Activated naive CD8-positive, alpha-beta T cell treated with anti-CD3 and anti-CD28 coated beads for 36 hours (primary cell): Measurements from ENCODE around the gene CDH23. TPM values are rescaled to one million over a fixed set of nuclear protein-coding genes. Genes with fewer than 3 reads are reported as not detected.

Experiments used
- DNase-seq: peaks from one replicate; pipeline ENCODE4 v3.0.0; 2021
- H3K27ac Mint-ChIP-seq: one replicate; pipeline ENCODE4 v1.8.0; 2022; ENCODE audit warnings: mild to moderate bottlenecking, moderate library complexity, mixed read lengths
- H3K27me3 Mint-ChIP-seq: one replicate; pipeline ENCODE4 v1.8.0; 2022; ENCODE audit warnings: mild to moderate bottlenecking, mixed read lengths
- H3K36me3 Mint-ChIP-seq: one replicate; pipeline ENCODE4 v1.8.0; 2021; ENCODE audit warnings: mild to moderate bottlenecking, mixed read lengths
- H3K4me1 Mint-ChIP-seq: one replicate; pipeline ENCODE4 v1.8.0; 2021; ENCODE audit warnings: mixed read lengths
- H3K4me3 Mint-ChIP-seq: one replicate; pipeline ENCODE4 v1.8.0; 2022; ENCODE audit warnings: mild to moderate bottlenecking, moderate library complexity, mixed read lengths
- H3K9me3 Mint-ChIP-seq: one replicate; pipeline ENCODE4 v1.8.0; 2022; ENCODE audit warnings: mixed read lengths
- total RNA-seq, 2 experiments: library from RNA; stranded (reverse); gene quantifications; one replicate each; pipeline ENCODE4 v1.2.3, GENCODE V29; 2021

CDH23 gene
- total RNA-seq, 2 experiments from 2014 or later, result 1.4 TPM

GRCh38 chr10:71665456-71665855 lies 268.7 kb downstream of the CDH23 start:
- no peak for DNase-seq
- Mint-ChIP-seq H3K9me3 (no peaks in the 10 kb centered on the region), H3K27ac (no peak overlapping the region), H3K4me1 (peaks cover 12% of the 10 kb centered on the region), H3K36me3 (no peaks in the 10 kb centered on the region), H3K4me3 (no peak overlapping the region), H3K27me3 (no peaks in the 10 kb centered on the region)

DNA sequence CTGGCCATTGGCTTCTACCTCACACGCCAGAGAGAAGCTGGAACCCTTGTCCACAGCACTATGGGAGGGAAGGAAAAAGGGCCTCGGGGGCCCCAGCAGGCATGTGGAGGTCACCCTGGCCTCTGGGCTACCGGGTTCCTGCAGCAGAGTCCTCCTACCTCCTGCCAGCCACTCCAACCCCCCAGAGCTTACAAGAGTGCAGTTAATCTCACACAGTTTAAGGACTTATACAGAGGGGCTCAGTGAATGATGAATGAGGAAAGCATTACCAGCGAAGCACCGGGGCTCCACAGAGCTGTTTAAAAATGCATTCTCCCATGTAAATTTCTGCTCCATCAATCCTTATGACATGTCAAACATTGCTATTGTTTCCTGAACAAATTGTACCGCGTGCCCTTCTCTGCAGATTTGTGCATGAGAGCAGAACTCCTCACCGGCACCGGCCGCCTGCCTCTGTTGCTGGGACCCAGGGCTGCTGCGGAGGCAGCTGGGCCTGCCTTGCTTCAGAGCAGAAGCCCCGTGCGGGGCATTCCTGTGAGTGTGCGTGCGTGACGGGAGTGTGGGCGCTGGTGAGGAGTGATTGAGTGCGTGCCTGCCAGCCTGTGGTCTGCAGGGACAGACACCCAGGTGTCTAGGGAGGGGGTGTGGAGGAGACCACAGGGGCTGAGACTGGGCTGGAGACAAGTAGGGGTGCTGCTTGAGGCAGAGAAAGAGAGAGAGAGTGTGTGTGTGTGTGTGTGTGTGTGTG lies 270.1 kb downstream of the CDH23 start:
- H3K36me3 Mint-ChIP-seq, result no peaks in the 10 kb centered on the region
- H3K27ac Mint-ChIP-seq, result no peak overlapping the region
- peaks cover 12% of the 10 kb centered on the region for H3K4me1 Mint-ChIP-seq
- H3K27me3 Mint-ChIP-seq, result no peaks in the 10 kb centered on the region
- H3K4me3 Mint-ChIP-seq, result no peak overlapping the region
- H3K9me3 Mint-ChIP-seq, result no peaks in the 10 kb centered on the region
- no peak for DNase-seq

GRCh38 chr10:71667387-71667752 lies 270.6 kb downstream of the CDH23 start:
- Mint-ChIP-seq H3K27me3 (no peaks in the 10 kb centered on the region), H3K4me1 (peaks cover 12% of the 10 kb centered on the region), H3K4me3 (no peak overlapping the region), H3K36me3 (no peaks in the 10 kb centered on the region), H3K9me3 (no peaks in the 10 kb centered on the region), H3K27ac (peak overlapping the region; percentile 4)
- no peak for DNase-seq

DNA sequence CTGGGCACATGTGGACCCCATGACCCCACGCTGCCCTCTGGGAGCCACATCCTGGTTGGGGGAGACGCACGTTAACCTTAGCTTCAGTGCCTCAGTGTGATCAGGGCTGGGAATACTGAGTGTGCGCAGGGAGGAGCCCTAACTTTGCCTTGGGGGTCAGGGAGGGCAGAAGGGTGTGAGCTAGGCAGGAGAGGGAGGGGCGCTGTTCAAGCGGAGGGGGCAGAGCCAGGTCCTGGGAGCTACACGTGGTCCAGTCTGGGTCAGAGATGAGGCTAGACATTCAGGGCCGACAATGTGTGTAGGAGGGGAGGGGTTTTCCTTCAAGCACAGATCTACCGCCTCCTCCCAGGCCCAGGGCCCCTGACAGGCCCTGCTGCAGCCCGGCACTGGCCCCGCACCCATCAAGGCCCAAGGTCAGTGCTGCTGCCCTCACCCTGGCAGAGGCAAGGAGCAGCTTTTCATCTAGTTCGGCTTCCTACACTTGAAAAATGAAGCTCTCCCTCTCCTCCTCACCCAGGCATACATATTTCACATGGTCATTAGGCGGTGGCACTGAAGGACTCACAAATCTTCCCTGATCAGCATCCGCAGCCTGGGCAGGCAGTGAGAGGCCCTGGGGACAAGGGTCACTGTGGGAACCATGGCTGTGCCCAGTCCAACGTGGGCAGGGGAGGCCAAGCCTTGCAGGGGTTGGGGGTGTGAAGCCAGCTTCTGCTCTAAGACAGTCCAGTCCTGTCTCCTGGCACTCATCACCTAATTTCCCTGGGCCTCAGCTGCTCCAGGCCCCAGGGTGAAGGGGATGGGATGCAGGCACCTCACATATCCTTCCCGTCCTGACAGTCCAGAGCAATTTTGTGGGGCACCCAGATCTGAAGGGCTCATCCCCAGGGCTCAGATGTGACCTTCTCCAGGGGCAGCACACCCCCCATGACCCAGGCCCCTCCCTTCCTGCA lies 275.6 kb downstream of the CDH23 start:
- Mint-ChIP-seq H3K9me3 (no peaks in the 10 kb centered on the region), H3K27ac (no peak overlapping the region), H3K36me3 (no peaks in the 10 kb centered on the region), H3K27me3 (no peaks in the 10 kb centered on the region), H3K4me3 (no peak overlapping the region), H3K4me1 (peaks cover 5% of the 10 kb centered on the region)
- DNase-seq, result no peak

DNA sequence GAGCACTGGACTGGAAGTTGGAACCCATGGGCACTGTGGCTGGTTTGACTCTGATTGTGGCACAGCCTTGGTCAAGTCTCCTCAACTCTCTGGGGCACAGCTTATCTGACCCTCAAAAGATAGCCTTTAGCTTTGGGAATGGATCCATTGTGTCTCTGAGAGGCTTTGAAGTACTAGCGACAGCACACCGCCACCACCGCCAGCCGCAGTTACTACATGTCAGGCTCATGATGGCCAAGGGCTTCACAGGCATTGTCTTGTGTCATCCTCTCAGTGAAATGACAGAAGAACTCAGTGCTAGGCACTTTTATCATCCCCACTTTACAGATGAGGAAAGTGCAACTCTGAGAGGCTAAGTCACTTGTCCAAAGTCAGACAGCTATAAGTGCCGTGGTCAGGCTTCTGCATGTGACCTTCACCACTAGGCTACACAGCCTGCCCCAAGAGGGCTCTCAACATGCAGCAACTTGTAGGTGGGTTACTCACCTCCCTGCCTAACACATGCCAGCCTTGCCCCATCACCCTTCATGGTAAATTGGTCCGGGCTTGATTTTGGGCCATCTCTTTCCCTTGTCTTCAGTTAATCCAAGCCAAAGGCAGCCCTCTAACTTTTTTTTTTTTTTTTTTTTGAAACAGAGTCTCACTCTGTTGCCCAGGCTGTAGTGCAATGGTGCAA lies 278.7 kb downstream of the CDH23 start:
- Mint-ChIP-seq H3K27me3 (no peaks in the 10 kb centered on the region), H3K36me3 (no peaks in the 10 kb centered on the region), H3K4me1 (no peaks in the 10 kb centered on the region), H3K27ac (no peak overlapping the region), H3K4me3 (no peak overlapping the region), H3K9me3 (no peaks in the 10 kb centered on the region)
- DNase-seq, result no peak

DNA sequence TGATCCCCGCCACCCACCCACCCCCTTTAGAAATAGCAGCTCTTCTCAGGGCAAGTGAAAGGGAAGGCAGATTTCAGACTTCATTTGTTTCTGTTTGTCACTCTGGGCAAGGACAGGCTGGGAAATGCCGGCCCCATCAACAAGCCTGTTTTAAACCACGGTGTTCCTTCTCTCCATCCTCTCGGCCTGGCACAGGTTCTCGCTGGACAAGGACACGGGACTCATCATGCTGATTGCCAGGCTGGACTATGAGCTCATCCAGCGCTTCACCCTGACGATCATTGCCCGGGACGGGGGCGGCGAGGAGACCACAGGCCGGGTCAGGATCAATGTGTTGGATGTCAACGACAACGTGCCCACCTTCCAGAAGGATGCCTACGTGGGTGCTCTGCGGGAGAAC lies 280.5 kb downstream of the CDH23 start:
- no peaks in the 10 kb centered on the region for H3K4me1 Mint-ChIP-seq
- no peak for DNase-seq
- H3K9me3 Mint-ChIP-seq, result no peaks in the 10 kb centered on the region
- H3K4me3 Mint-ChIP-seq, result no peak overlapping the region
- no peaks in the 10 kb centered on the region for H3K36me3 Mint-ChIP-seq
- H3K27me3 Mint-ChIP-seq, result no peaks in the 10 kb centered on the region
- no peak overlapping the region for H3K27ac Mint-ChIP-seq

- H3K9me3 Mint-ChIP-seq, result no peaks in the 10 kb centered on the region
- no peak overlapping the region for H3K27ac Mint-ChIP-seq
- no peak for DNase-seq
- no peaks in the 10 kb centered on the region for H3K36me3 Mint-ChIP-seq
- no peak overlapping the region for H3K4me3 Mint-ChIP-seq
- H3K27me3 Mint-ChIP-seq, result no peaks in the 10 kb centered on the region
- H3K4me1 Mint-ChIP-seq, result no peaks in the 10 kb centered on the region
These were observed 281.5 kb downstream of the CDH23 start for GRCh38 chr10:71678057-71678805.

GRCh38 chr10:71679425-71679824 lies 282.7 kb downstream of the CDH23 start:
- Mint-ChIP-seq H3K27ac (no peak overlapping the region), H3K4me3 (no peak overlapping the region), H3K27me3 (no peaks in the 10 kb centered on the region), H3K36me3 (no peaks in the 10 kb centered on the region), H3K4me1 (peaks cover 5% of the 10 kb centered on the region), H3K9me3 (no peaks in the 10 kb centered on the region)
- no peak for DNase-seq

GRCh38 chr10:71681977-71682376 lies 285.3 kb downstream of the CDH23 start:
- H3K27me3 Mint-ChIP-seq, result no peaks in the 10 kb centered on the region
- no peak for DNase-seq
- no peaks in the 10 kb centered on the region for H3K9me3 Mint-ChIP-seq
- H3K4me3 Mint-ChIP-seq, result no peak overlapping the region
- no peaks in the 10 kb centered on the region for H3K36me3 Mint-ChIP-seq
- peaks cover 8% of the 10 kb centered on the region for H3K4me1 Mint-ChIP-seq
- no peak overlapping the region for H3K27ac Mint-ChIP-seq

DNA sequence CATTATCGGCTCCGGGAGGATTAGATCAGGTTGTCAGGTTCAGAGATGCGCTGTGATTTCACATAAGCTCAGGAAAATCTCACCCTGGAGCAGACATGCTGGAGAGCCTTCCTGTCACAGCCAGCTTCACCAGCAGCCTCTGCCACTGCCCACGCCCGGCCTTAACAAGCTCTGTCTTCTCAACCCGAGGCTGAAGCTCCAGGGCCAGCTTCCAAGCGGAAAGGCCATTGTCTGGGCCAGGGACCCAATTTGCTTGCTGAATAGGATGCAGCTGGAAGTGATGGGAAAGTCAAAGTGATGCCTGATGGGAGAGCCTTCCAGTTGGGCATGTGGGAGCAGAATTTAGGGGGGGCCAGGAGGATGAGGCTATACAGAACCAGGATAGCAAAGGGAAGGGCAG lies 286.6 kb downstream of the CDH23 start:
- Mint-ChIP-seq H3K27ac (no peak overlapping the region), H3K4me3 (no peak overlapping the region), H3K36me3 (peaks cover 3% of the 10 kb centered on the region), H3K9me3 (peaks cover 5% of the 10 kb centered on the region), H3K4me1 (peaks cover 8% of the 10 kb centered on the region), H3K27me3 (no peaks in the 10 kb centered on the region)
- DNase-seq, result no peak

DNA sequence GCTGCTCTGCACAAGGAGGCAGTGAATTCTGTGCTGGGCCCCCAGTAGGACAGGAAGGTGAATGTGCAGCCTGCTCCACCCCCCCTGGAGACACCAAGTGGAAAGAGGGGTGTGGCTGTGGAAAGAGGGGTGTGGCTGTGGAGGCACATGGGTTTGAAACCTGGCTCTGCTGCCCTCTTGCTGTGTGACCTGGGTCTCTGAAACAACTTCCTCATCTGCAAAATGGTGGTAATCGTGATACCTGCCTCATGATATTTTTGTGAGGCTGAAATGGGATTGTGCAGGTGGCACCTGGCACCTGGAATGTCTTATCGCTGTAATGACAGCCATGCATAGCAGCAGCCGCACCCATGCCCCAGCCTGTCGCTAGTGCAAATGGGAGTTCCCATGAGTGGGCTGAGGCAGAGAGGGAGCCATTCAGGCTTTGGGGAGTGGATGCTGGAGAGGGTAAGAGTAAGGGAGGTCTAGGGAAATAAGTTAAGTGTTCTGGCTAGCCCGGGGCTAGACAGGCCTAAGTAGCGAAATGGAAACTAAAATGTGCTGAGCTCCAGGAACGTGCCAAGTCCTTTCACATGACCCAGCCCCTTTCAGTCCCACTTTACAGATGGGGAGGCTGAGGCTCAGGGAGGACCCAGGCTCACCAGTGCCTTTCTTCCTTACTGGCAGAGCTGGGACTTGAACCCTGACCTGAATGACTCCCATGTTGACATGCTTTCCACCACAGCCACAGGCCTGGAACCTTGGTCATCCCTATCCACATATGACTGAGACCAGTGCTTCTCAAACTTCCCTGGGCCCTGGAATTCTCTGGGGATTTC lies 287.8 kb downstream of the CDH23 start:
- no peak overlapping the region for H3K4me3 Mint-ChIP-seq
- H3K9me3 Mint-ChIP-seq, result peaks cover 5% of the 10 kb centered on the region

DNA sequence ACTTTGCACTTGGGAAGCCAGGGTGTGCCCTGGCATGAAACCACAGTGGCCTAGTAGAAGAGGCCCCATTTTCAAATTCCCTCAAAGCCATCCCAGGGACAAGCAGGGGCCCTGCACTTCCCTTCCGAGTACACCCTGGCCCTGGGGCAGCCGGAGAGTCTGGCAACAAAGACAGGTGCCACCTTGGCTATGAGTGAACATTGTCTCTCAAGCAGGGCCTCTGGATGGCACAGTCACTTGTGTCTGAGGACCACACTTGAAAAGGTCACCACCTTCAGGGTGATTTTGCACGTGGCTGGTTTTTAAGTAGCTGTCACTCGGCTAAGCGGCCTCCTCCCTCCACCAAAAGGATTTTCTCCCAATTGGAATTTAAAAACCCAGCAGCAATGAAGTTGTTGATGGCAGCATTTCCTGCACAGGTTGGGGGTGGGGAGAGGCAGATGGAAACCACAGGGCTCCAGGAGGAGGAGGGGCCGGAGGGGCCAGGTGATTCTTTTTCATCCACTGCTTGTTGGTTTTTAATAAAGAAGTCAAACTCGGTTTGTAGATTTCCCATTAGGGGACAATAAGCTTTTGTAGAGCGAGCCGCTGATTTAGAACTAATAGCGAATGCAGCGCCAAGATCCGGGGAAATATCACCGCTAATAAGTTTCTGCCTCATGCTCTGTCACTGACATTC lies 289.0 kb downstream of the CDH23 start:
- peaks cover 8% of the 10 kb centered on the region for H3K4me1 Mint-ChIP-seq
- no peaks in the 10 kb centered on the region for H3K27me3 Mint-ChIP-seq
- no peak overlapping the region for H3K4me3 Mint-ChIP-seq
- peaks cover 4% of the 10 kb centered on the region for H3K36me3 Mint-ChIP-seq
- H3K9me3 Mint-ChIP-seq, result peaks cover 5% of the 10 kb centered on the region
- DNase-seq, result no peak
- no peak overlapping the region for H3K27ac Mint-ChIP-seq

More for the DNA sequence above, 287.8 kb downstream of the CDH23 start:
- H3K36me3 Mint-ChIP-seq, result peaks cover 4% of the 10 kb centered on the region
- DNase-seq, result peak; percentile 67
- peaks cover 8% of the 10 kb centered on the region for H3K4me1 Mint-ChIP-seq
- peak overlapping the region; percentile 21 for H3K27ac Mint-ChIP-seq
- no peaks in the 10 kb centered on the region for H3K27me3 Mint-ChIP-seq

GRCh38 chr10:71687077-71687476 lies 290.4 kb downstream of the CDH23 start:
- Mint-ChIP-seq H3K9me3 (peaks cover 5% of the 10 kb centered on the region), H3K4me3 (no peak overlapping the region), H3K36me3 (peaks cover 4% of the 10 kb centered on the region), H3K27me3 (no peaks in the 10 kb centered on the region), H3K27ac (no peak overlapping the region), H3K4me1 (peaks cover 8% of the 10 kb centered on the region)
- no peak for DNase-seq
